ENCODE measurements around the gene MYO10.

MYO10 gene

GRCh38 chr5:16812448-16812847 lies 123.6 kb downstream of the MYO10 start:
- no peak for DNase-seq (ENCODE audit: low spot score)

GRCh38 chr5:16810208-16810854 lies 125.8 kb downstream of the MYO10 start:
- DNase-seq (ENCODE audit: low spot score): no peak

- DNase-seq (ENCODE audit: low spot score): no peak
Observed at GRCh38 chr5:16809395-16810207, 126.5 kb downstream of the MYO10 start.

GRCh38 chr5:16809010-16809394 lies 127.1 kb downstream of the MYO10 start:
- no peak for DNase-seq (ENCODE audit: low spot score)

- DNase-seq (ENCODE audit: low spot score): no peak
Observed at GRCh38 chr5:16808021-16808420, 128.1 kb downstream of the MYO10 start.

- no peak for DNase-seq (ENCODE audit: low spot score)
Observed at GRCh38 chr5:16807547-16807864, 128.6 kb downstream of the MYO10 start.

GRCh38 chr5:16806711-16807546 lies 129.2 kb downstream of the MYO10 start:
- no peak for DNase-seq (ENCODE audit: low spot score)

GRCh38 chr5:16805486-16805885 lies 130.6 kb downstream of the MYO10 start:
- no peak for DNase-seq (ENCODE audit: low spot score)

- no peak for DNase-seq (ENCODE audit: low spot score)
Observed at GRCh38 chr5:16803831-16804230, 132.3 kb downstream of the MYO10 start.

- no peak for DNase-seq (ENCODE audit: low spot score)
Observed at GRCh38 chr5:16800477-16800876, 135.6 kb downstream of the MYO10 start.

GRCh38 chr5:16799796-16800195 lies 136.3 kb downstream of the MYO10 start:
- DNase-seq (ENCODE audit: low spot score): no peak

- no peak for DNase-seq (ENCODE audit: low spot score)
Observed at GRCh38 chr5:16797951-16798350, 138.1 kb downstream of the MYO10 start.

GRCh38 chr5:16794269-16794913 lies 141.7 kb downstream of the MYO10 start:
- no peak for DNase-seq (ENCODE audit: low spot score)

GRCh38 chr5:16792598-16793275 lies 143.4 kb downstream of the MYO10 start:
- DNase-seq (ENCODE audit: low spot score): no peak

- no peak for DNase-seq (ENCODE audit: low spot score)
Observed at GRCh38 chr5:16791904-16792597, 144.0 kb downstream of the MYO10 start.

GRCh38 chr5:16791036-16791705 lies 144.9 kb downstream of the MYO10 start:
- DNase-seq (ENCODE audit: low spot score): peak; percentile 53

- no peak for DNase-seq (ENCODE audit: low spot score)
Observed at GRCh38 chr5:16788957-16789356, 147.1 kb downstream of the MYO10 start.

- no peak for DNase-seq (ENCODE audit: low spot score)
Observed at GRCh38 chr5:16787278-16787677, 148.8 kb downstream of the MYO10 start.

- no peak for DNase-seq (ENCODE audit: low spot score)
Observed at GRCh38 chr5:16784843-16785791, 151.0 kb downstream of the MYO10 start.
